Stimulated activated CD4-positive, alpha-beta T cell treated with anti-CD3 and anti-CD28 coated beads, Interleukin-1b, Interleukin-23, amount 100 ng/mL, for 1 hour (primary cell): ENCODE measurements around the gene CCND3.
A peak's percentile ranks its signal among the peaks of the same experiment; 100 is the strongest.

Experiments
- DNase-seq, 2 donors: peaks; one replicate each; pipeline ENCODE4 v3.0.0-alpha.2; 2020; ENCODE audit warnings: low read depth in 2 of 2

CCND3 gene

GRCh38 chr6:41921712-41921998, 20.0 kb downstream of the CCND3 start:
- no peak for DNase-seq

GRCh38 chr6:41920921-41921711, 20.5 kb downstream of the CCND3 start, which contains the start of the genes BYSL and MED20:
BYSL (plus strand) TSS chr6:41921499; CDS start chr6:41921563, 64 bp downstream.
MED20 (minus strand) TSS chr6:41921139; CDS start chr6:41921018, 121 bp downstream.
- peak; percentile 81 to 97 for DNase-seq

- no peak for DNase-seq
These were observed 24.1 kb downstream of the CCND3 start for GRCh38 chr6:41917528-41917927.

- no peak for DNase-seq
These were observed 26.6 kb downstream of the CCND3 start for GRCh38 chr6:41914869-41915530.

GRCh38 chr6:41914343-41914742, 27.3 kb downstream of the CCND3 start:
- no peak for DNase-seq

- no peak for DNase-seq
These were observed 31.9 kb downstream of the CCND3 start for GRCh38 chr6:41909727-41910126.

- peak; percentile 9 to 34 for DNase-seq
These were observed 39.6 kb downstream of the CCND3 start for GRCh38 chr6:41901882-41902519.

GRCh38 chr6:41900861-41901260, 40.7 kb downstream of the CCND3 start:
- no peak for DNase-seq

GRCh38 chr6:41896281-41896680, 45.3 kb downstream of the CCND3 start:
- DNase-seq = no peak

- DNase-seq = peak; percentile 72 to 95
These were observed 46.0 kb downstream of the CCND3 start, which contains the start of gene USP49 for GRCh38 chr6:41895300-41896233. USP49 (minus strand) TSS chr6:41895375; CDS start chr6:41806983, 88,392 bp downstream.

- no peak for DNase-seq
These were observed 47.0 kb downstream of the CCND3 start for GRCh38 chr6:41894366-41895299.

GRCh38 chr6:41892921-41893564, 48.6 kb downstream of the CCND3 start:
- no peak for DNase-seq

- no peak for DNase-seq
These were observed 54.3 kb downstream of the CCND3 start for GRCh38 chr6:41887331-41887751.

GRCh38 chr6:41885930-41886329, 55.7 kb downstream of the CCND3 start:
- DNase-seq = no peak

- DNase-seq = no peak
These were observed 56.7 kb downstream of the CCND3 start for GRCh38 chr6:41884957-41885356.
